Effector memory CD4-positive, alpha-beta T cell (primary cell): ENCODE results near the gene JMJD6.
"Not testable (repeated sequence)": the region's sequence is repeated elsewhere in the genome, so short reads cannot be mapped to it uniquely, and the experiment has no call there.

ENCODE experiments used
- DNase-seq, 3 donors: peaks; one replicate each; pipeline ENCODE4 v3.0.0-alpha.2; 2020
- H3K27ac ChIP-seq: 2 replicates; pipeline ENCODE4 v1.7.0; 2013; ENCODE audit warnings: mild to moderate bottlenecking, low read length, moderate library complexity; ENCODE audit not compliant: insufficient read depth, poor library complexity, severe bottlenecking
- H3K27me3 ChIP-seq: replicated peaks from 2 replicates; pipeline ENCODE4 v1.7.0; 2013; ENCODE audit warnings: mild to moderate bottlenecking, low read length; ENCODE audit not compliant: insufficient read depth, control insufficient read depth, poor library complexity, severe bottlenecking
- H3K36me3 ChIP-seq: 2 replicates; pipeline ENCODE4 v1.7.0; 2013; ENCODE audit warnings: mild to moderate bottlenecking, low read length, moderate library complexity; ENCODE audit not compliant: control insufficient read depth, insufficient read depth
- H3K4me1 ChIP-seq: 2 replicates; pipeline ENCODE4 v1.7.0; 2013; ENCODE audit warnings: low read length, mild to moderate bottlenecking; ENCODE audit not compliant: control insufficient read depth, insufficient read depth, poor library complexity, severe bottlenecking
- H3K4me3 ChIP-seq: 2 replicates; pipeline ENCODE4 v1.7.0; 2013; ENCODE audit warnings: low read length, low read depth, mild to moderate bottlenecking; ENCODE audit not compliant: insufficient read depth, poor library complexity, severe bottlenecking
- H3K9me3 ChIP-seq: 2 replicates; pipeline ENCODE4 v1.7.0; 2013; ENCODE audit warnings: mild to moderate bottlenecking, low read length, moderate library complexity; ENCODE audit not compliant: control insufficient read depth

Gene JMJD6

DNA sequence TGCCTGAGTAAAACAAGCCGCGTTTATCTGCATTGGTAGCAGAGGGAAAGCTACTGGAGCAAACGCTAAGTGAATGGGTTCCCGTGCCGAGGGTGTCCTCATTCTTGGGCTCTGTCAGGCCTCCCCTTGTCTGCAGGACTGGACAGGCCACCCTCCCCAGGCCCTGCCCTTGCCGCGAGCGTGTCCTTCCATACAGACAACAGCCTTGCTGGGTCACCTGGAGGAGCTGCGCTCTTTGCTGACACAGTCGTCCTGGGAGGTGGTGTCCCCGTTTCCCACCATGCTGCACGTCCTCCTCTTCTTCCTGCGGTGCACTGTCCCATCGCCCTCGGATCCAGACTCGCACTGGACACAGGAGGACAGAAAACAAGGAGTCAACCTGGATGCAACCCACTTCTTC, 7.9 kb downstream of the JMJD6 start:
- H3K4me3 ChIP-seq, result no peak overlapping the region
- peaks cover 82% of the 10 kb centered on the region for H3K36me3 ChIP-seq
- H3K4me1 ChIP-seq, result peaks cover 9% of the 10 kb centered on the region
- no peaks in the 10 kb centered on the region for H3K27me3 ChIP-seq
- DNase-seq, result no peak
- no peaks in the 10 kb centered on the region for H3K9me3 ChIP-seq
- no peak overlapping the region for H3K27ac ChIP-seq

DNA sequence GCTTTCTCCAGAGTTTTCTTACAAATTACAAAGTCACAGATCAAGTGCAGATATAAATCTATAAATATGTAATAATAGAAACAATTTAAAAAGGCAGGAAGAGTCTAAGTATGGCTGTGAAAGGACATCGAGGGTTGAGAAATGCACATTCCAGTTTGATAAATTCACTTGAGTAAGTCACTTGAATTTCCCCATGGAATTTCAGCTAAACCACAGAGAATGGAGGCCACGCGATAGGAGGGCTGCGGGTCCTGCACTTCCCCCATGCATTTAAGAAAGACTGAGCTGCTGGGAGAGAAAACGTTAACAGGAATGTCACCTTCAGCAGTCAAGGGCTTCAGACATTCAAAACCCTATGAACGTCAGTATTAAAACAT, 9.6 kb downstream of the JMJD6 start:
- Histone ChIP-seq H3K9me3 (no peaks in the 10 kb centered on the region), H3K4me3 (no peak overlapping the region), H3K27me3 (no peaks in the 10 kb centered on the region), H3K4me1 (peaks cover 9% of the 10 kb centered on the region), H3K27ac (peak overlapping the region; percentile 56), H3K36me3 (peaks cover 69% of the 10 kb centered on the region)
- no peak for DNase-seq

DNA sequence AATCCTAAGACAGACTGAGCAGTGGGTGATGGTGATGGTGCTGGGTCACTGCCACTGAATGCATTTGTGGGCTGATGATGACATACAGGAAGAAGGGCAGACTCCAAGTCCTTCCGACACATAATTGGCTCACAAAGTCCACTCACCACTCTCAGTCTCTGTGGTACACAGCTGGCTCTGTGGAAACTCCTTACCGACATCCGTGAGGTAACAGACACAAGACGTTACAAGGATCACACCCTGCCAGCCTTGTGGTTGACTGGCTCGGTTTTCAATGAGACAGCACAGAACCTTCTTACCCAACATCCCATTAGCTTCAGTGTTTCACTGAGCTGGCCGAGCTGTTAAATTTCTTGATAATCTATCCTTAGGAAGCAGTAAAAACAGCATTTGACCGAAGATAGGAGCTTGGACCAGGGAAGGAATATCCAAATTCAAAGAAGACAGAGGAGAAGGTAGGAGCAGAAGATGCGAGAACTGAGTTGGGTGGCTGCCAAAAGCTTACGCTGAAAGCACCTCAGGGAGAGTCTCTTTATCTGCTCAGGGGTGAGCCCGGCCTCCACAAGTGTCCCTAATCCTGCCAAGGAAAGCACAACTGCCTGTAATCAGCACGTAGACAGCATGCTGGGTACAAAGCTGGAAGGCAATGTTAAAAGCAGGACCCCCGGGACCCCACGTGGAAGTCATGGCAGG, 10.1 kb downstream of the JMJD6 start:
- DNase-seq, result peak; percentile 52 to 60 (median 55)
- peak overlapping the region; percentile 56 for H3K27ac ChIP-seq
- H3K36me3 ChIP-seq, result peaks cover 64% of the 10 kb centered on the region
- H3K9me3 ChIP-seq, result no peaks in the 10 kb centered on the region
- H3K4me1 ChIP-seq, result peaks cover 11% of the 10 kb centered on the region
- H3K27me3 ChIP-seq, result no peaks in the 10 kb centered on the region
- no peak overlapping the region for H3K4me3 ChIP-seq

DNA sequence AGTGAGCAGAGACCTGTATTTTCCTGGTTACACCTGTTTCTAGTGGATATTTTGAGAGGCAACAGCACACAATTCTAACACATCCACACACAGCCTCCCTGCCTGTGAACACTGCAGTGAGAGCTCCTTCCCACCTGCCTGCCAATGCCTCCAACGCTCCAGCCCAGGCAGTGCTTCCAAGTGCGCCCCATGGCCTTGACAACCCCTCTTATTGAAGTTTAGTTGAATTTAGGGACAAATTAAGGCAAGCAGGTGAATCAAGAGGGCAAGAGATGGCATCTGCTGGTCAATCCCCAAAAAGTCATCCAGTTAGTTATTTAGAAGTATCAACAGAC, 10.9 kb downstream of the JMJD6 start:
- Histone ChIP-seq H3K4me1 (peaks cover 14% of the 10 kb centered on the region), H3K9me3 (no peaks in the 10 kb centered on the region), H3K27ac (peak overlapping the region; percentile 42), H3K4me3 (no peak overlapping the region), H3K36me3 (peaks cover 55% of the 10 kb centered on the region), H3K27me3 (no peaks in the 10 kb centered on the region)
- no peak for DNase-seq

DNA sequence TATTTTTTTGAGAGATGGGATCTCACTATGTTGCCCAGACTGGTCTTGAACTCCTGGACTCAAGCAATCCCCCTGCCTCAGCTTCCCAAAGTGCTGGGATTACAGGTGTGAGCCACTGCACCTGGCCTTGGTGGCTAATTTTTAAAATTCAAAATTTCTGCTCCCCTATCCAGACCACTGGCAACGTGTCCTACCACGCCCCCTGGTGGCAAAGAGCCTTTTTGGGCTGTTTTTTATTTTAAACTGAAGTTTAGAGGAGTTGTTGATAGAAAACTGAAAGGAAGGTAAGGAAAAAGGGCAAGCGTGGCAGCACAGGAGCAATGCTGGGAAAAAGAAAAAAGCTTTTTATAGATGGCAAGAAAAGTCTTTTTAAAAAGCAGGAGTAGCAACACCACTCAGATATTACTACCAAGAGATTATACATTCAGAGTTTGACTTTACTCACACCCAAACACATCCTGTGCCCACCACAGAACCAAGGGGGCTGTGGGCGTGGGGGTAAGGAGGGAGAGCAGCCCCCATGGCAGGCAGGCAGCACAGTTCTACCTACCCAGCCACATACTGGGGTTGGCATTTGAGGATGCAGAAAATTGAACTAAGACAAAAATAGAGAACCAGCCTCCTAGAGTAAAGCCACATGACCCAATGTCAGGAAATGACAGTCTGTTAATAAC, 11.4 kb downstream of the JMJD6 start:
- DNase-seq, result peak; percentile 42 to 68 (median 51)
- H3K36me3 ChIP-seq, result peaks cover 50% of the 10 kb centered on the region
- no peaks in the 10 kb centered on the region for H3K27me3 ChIP-seq
- H3K4me3 ChIP-seq, result no peak overlapping the region
- H3K27ac ChIP-seq, result peak overlapping the region; percentile 42
- H3K4me1 ChIP-seq, result peaks cover 16% of the 10 kb centered on the region
- H3K9me3 ChIP-seq, result no peaks in the 10 kb centered on the region

DNA sequence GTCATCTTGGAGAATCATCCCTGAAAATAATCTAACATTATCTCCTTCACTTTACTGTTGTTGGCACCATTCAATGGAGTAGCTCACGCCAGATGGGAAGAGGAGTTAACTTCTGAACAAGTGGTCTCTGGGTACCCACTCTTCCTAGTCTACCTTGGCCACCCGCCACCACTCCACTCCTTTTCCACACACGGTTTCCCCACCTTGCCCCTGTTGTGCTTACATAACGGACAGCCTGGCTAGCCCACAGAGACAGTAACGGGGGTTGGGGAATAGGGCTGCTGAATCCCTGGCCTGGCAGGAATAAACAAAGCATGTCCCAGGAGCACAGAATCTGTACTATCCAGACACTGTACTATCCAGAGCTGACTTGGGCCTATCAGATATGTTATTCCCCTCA, 12.1 kb downstream of the JMJD6 start:
- Histone ChIP-seq H3K9me3 (no peaks in the 10 kb centered on the region), H3K27ac (no peak overlapping the region), H3K4me1 (peaks cover 18% of the 10 kb centered on the region), H3K4me3 (no peak overlapping the region), H3K27me3 (no peaks in the 10 kb centered on the region), H3K36me3 (peaks cover 44% of the 10 kb centered on the region)
- no peak for DNase-seq

DNA sequence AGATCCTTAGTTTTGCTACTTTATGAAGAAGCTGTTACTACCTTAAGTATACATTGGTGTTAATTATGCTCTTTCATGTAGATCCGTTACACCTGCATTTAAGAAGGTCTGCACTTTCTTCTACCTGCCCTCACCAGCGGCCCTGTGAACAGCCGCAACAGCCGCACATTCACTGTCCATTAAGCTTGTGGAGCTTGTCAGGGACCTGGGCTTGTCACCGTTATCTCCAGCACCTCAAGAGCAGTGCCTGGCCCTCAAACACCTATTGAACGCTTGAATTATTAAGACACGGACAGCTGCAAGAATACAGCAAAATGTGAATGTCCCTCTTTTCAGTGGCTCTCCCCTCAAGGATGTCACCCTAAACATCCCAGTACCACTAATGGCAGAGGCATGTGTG, 12.6 kb downstream of the JMJD6 start:
- Histone ChIP-seq H3K27me3 (no peaks in the 10 kb centered on the region), H3K27ac (no peak overlapping the region), H3K4me3 (no peak overlapping the region), H3K9me3 (no peaks in the 10 kb centered on the region), H3K4me1 (peaks cover 18% of the 10 kb centered on the region), H3K36me3 (peaks cover 39% of the 10 kb centered on the region)
- DNase-seq, result no peak

DNA sequence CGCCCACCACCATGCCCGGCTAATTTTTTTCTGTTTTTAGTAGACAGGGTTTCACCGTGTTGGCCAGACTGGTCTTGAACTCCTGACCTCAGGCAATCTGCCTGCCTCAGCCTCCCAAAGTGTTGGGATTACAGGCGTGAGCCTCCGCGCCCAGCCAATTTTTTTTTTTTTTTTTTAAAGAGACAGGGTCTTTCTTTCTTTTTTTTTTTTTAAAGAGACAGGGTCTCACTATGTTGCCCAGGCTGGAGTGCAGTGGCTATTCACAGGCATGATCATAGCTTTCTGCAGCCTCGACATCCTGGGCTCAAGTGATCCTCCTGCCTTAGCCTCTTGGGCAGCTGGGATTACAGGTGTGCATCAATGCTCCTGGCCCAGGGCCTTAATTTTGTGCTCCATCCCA, 14.1 kb downstream of the JMJD6 start:
- peaks cover 18% of the 10 kb centered on the region for H3K4me1 ChIP-seq
- H3K27me3 ChIP-seq, H3K9me3 ChIP-seq, H3K4me3 ChIP-seq, H3K27ac ChIP-seq, DNase-seq: not testable (repeated sequence)
- H3K36me3 ChIP-seq, result peaks cover 26% of the 10 kb centered on the region

DNA sequence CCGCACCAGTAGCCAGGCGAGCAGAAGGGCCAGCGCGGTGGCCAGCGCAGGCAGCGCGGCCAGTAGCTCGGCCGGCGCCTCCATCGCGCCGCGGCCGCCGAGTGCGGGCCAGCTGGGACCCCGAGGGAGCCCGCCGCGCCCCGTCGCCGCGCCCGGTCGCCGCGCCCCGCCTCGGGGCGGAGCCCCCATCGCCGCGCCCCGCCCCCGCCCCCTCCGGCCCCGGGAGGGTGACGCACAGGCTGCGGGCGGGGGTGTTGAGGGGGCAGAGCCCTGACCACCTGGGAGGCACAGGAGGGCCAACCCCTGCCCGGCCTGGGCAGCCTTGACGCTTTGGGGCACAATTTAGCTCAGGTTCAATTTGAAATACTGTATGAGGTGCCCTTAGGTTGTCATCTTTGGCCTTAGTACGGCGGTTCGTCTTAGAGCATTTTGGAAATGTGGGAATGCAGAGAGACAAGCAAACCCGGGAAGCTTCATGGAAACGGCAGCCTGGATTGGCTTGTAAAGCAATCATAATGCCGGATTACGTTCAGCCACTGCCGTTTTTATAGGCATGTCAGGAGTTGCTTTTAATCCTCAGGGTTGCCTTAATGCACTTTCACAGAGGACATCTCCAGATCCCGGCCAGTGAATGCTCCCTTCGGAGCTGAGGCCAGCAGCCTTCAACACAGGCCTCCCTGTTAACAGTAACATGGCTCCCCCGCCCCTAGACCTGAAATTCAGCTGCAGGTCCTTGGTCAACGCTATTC, 15.4 kb downstream of the JMJD6 start, which contains the start of gene MXRA7:
Gene MXRA7 (minus strand): TSS at position 103 of the 749 bp plus-strand sequence. CDS start 19 bp downstream, at position 84.
- Histone ChIP-seq H3K27ac (no peak within 1 kb of the TSS), H3K9me3 (no peaks in the 10 kb centered on the region), H3K4me3 (peak within 1 kb of the TSS; percentile 51), H3K36me3 (peaks cover 13% of the 10 kb centered on the region), H3K4me1 (peaks cover 15% of the 10 kb centered on the region), H3K27me3 (no peaks in the 10 kb centered on the region)
- peak; percentile 45 to 54 (median 48) for DNase-seq
